HG03457 (cell line): ENCODE results near the gene ADCY10.
"Not testable (repeated sequence)": the region's sequence is repeated elsewhere in the genome, so short reads cannot be mapped to it uniquely, and the experiment has no call there.

Source experiments
- ATAC-seq: cut with Tn5 transposase; IDR thresholded peaks from one replicate; pipeline ENCODE4 v1.9.1; 2021; ENCODE audit warnings: moderate number of reproducible peaks; ENCODE audit not compliant: unreplicated experiment

Gene ADCY10

GRCh38 chr1:167893798-167894197, 20.1 kb downstream of the ADCY10 start:
- no peak for ATAC-seq

DNA sequence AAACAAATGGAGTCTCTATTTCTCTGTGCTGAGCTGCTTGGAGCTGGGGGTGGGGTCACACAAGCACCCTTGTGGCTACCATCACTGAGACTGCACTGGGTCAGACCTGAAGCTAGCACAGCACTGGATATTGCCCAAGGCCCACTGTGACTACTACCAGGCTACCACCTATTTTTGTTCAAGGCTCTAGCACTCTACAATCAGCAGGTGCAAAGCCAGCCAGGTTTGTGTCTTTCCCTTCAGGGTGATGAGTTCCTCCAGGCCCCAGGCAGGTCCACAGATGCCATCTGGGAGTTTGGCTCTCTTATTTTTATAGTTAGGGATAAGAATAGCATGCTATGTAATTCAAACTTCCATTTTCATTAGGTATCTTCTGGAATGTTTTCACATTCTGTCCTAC, 23.5 kb downstream of the ADCY10 start:
- no peak for ATAC-seq

DNA sequence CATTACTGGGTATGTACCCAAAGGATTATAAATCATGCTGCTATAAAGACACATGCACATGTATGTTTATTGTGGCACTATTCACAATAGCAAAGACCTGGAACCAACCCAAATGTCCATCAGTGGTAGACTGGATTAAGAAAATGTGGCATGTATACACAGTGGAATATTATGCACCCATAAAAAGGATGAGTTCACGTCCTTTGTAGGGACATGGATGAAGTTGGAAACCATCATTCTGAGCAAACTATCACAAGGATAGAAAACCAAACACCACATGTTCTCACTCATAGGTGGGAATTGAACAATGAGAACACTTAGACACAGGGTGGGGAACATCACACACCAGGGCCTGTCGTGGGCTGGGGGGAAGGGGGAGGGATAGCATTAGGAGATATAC, 26.7 kb downstream of the ADCY10 start:
- ATAC-seq: not testable (repeated sequence)

DNA sequence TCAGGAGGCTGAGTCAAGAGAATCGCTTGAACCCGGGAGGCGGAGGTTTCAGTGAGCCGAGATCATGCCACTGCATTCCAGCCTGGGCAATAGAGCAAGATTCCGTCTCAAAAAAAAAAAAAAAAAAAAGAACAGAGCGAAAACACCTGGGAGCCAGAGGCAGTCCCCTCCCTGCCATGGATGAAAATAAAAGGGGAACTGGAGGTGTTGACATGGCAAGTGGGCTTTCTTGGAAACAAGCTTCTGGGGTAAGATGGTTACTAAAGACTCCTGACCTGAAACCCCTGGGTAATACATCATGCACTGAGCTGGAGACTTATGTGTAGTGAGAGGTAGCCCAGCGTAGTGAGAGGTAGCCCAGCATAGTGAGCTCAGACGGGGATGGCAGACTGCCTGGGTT, 31.6 kb downstream of the ADCY10 start:
- no peak for ATAC-seq

GRCh38 chr1:167881786-167882185, 32.1 kb downstream of the ADCY10 start:
- no peak for ATAC-seq

GRCh38 chr1:167881069-167881468, 32.9 kb downstream of the ADCY10 start:
- ATAC-seq: no peak

DNA sequence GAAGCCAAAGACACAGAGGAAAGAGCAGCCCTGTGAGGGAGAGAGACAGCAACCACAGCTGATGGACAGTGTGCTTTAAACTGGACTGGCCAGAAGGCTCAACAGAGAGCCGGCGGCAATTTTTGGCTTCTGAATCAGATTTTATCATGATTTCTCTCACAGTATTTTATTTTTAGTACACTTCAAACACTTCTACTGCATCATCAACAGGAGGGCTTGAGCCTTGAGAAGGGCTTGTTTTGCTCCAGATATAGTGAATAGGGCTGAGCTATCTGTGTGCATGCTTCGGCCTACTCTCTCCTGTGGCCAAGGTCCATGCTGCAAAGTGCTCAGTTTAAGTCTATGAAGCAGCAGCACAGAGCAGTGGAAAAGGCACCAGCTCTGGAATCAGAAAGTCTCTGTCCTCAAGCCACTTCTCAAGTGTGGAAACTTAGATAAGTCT, 33.3 kb downstream of the ADCY10 start:
- ATAC-seq: no peak

GRCh38 chr1:167879508-167879907, 34.4 kb downstream of the ADCY10 start:
- no peak for ATAC-seq

DNA sequence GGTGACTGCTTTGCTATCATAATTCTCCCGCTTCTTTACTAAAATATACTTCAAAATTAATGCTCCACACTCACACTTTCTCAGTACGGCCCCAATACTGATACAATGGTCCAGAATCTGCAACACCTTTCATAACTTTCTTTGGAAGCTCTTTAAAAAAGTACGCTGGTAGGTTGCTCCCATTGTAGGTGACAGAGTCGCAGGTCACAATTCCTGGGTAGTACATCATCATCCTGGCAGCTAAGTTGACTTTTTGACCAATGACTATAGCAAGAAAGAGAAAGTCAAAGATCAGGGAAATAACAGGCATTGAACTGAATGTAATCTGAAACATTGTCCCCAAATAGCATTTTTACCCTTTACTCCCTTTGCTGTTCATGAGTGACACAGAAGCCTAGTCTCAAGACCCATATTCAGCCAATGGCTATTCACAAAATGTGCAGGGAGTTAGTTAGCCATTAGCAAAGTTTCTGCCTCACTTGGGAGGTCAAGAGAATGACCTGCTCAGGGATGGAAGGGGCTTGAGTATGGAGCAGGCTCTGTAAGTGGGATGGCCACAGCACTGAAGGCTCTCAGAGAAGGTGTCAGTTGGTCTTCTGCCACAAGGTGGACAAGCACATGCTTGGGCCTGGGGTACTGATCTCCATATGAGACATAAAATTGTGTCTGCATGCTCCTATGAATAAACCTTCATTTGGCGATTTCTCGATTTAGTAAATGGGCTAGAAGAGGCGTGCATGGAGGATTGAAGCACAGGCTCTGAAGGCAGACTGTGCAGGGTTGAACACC, 35.4 kb downstream of the ADCY10 start:
- ATAC-seq: no peak

- ATAC-seq: no peak
These were observed 37.2 kb downstream of the ADCY10 start for GRCh38 chr1:167876597-167877175.

GRCh38 chr1:167871331-167871730, 42.6 kb downstream of the ADCY10 start:
- no peak for ATAC-seq

- ATAC-seq: not testable (repeated sequence)
These were observed 44.6 kb downstream of the ADCY10 start for GRCh38 chr1:167869157-167870001.

DNA sequence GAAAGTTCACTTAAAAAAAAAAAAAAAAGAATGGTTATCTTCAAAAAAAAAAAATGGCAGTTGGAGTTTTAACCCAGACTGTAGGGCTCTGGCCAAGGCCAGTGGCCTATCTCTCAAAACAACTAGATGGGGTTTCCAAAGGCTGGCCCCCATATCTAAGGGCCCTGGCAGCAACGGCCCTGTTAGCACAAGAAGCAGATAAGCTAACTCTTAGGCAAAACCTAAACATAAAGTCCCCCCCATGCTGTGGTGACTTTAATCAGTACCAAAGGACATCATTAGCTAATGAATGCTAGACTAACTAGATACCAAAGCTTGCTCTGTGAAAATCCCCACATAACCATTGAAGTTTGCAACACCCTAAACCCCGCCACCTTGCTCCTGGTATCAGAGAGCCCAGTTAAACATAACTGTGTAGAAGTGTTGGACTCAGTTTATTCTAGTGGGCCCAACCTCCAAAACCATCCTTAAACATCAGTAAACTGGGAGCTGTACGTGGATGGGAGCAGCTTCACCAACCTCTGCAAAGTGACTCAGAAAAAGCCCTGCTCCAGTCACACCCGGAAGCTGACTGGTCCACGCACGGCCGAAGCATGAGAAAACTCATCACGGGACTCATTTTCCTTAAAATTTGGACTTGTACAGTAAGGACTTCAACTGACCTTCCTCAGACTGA, 47.1 kb downstream of the ADCY10 start:
- not testable (repeated sequence) for ATAC-seq

- not testable (repeated sequence) for ATAC-seq
These were observed 47.6 kb downstream of the ADCY10 start for GRCh38 chr1:167866326-167866725.

- ATAC-seq: not testable (repeated sequence)
These were observed 48.1 kb downstream of the ADCY10 start for GRCh38 chr1:167865804-167866308.

DNA sequence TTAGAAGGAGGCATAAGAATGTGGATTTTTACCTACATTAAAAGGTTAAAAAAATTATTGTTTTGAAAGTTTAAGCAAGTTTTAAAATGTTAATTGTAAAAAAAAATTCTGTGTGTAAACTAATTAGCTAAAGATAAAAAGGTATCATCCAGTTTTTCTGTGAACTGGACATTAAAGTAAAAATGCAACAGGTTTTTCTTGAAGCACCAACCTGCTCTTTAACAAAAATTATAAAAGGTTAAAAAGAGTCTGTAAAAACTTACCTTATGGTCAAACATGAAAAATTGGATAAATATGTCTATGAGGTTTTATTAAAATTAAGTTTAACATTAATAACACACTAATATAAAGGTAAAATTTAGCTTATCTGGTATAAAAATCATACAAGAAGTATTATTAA, 48.7 kb downstream of the ADCY10 start:
- not testable (repeated sequence) for ATAC-seq

DNA sequence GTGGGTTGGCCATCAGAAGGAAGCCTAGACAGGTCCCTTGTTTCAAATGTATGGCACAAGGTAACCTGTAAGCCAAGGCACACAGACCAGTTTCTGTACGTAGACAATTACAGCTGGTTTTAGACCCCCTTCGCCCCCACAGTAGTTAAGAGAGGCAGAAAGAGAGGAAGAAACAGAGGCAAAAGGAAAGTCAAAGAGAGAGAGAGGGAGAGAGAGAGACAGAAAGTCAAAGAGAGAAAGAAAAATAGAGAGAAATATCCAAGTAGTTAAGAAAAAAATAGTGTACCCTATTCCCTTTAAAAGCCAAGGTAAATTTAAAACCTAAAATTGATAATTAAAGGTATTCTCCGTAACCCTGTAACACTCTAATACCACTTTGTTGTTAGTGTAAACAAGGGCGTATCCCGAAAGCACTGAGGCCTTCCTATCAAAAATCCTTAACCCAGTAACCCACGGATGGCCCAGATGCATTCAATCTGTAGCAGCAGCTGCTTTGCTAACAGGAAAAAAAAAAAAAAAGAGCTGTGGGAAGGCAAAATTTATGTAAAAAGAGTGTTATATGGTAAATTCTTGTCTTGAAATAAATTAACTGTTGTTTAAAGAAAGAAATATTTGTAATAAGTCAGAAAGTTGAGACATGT, 49.4 kb downstream of the ADCY10 start:
- no peak for ATAC-seq

GRCh38 chr1:167863921-167864279, 50.0 kb downstream of the ADCY10 start:
- ATAC-seq: no peak

GRCh38 chr1:167863191-167863920, 50.6 kb downstream of the ADCY10 start:
- ATAC-seq: not testable (repeated sequence)
